Adrenal gland (tissue), 5 donors: ENCODE results near the gene ITPR3.

ENCODE experiments used
- POLR2A ChIP-seq, 2 donors: fragments of 450-650 bp; IDR thresholded peaks; one replicate each; pipeline ENCODE4 v1.6.1; 2017; ENCODE audit warnings: antibody characterized with exemption in 2 of 2, mild to moderate bottlenecking in 2 of 2, moderate library complexity in 1 of 2
- TF ChIP-seq, protein P1 (sequence below), 6 experiments: fragments of 450-650 bp in 4 of 6; fragments of 200-600 bp in 2 of 6; sonication (generic) in 1 of 6; IDR thresholded peaks; 1 replicate in 5 of 6; 2 replicates in 1 of 6; pipeline versions ENCODE4 v1.5.1 to v1.8.0; 2016 to 2021; ENCODE audit warnings: antibody characterized with exemption in 6 of 6, mild to moderate bottlenecking in 2 of 6, moderate library complexity in 1 of 6
- donor health status: DM: no; HTN: no; CAD: no.

GRCh38 chr6:33696076-33696475, 75.0 kb downstream of the ITPR3 start:
- TF ChIP-seq, protein P1, sequence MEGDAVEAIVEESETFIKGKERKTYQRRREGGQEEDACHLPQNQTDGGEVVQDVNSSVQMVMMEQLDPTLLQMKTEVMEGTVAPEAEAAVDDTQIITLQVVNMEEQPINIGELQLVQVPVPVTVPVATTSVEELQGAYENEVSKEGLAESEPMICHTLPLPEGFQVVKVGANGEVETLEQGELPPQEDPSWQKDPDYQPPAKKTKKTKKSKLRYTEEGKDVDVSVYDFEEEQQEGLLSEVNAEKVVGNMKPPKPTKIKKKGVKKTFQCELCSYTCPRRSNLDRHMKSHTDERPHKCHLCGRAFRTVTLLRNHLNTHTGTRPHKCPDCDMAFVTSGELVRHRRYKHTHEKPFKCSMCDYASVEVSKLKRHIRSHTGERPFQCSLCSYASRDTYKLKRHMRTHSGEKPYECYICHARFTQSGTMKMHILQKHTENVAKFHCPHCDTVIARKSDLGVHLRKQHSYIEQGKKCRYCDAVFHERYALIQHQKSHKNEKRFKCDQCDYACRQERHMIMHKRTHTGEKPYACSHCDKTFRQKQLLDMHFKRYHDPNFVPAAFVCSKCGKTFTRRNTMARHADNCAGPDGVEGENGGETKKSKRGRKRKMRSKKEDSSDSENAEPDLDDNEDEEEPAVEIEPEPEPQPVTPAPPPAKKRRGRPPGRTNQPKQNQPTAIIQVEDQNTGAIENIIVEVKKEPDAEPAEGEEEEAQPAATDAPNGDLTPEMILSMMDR (IDR thresholded peaks at IDR 0.05) = no peak
- TF ChIP-seq POLR2A (IDR thresholded peaks at IDR 0.05) = no peak
